Activated naive CD4-positive, alpha-beta T cell (primary cell): ENCODE results near the gene POU2F3.

Experiments
- DNase-seq, 4 experiments: peaks; one replicate each; lab custom pipeline; 2025; lab: John Stamatoyannopoulos, UW

Gene POU2F3

GRCh38 chr11:120339394-120339890 lies 99.5 kb downstream of the POU2F3 start:
- no peak for DNase-seq

- DNase-seq = no peak
Observed at GRCh38 chr11:120340529-120340928, 100.6 kb downstream of the POU2F3 start.

DNA sequence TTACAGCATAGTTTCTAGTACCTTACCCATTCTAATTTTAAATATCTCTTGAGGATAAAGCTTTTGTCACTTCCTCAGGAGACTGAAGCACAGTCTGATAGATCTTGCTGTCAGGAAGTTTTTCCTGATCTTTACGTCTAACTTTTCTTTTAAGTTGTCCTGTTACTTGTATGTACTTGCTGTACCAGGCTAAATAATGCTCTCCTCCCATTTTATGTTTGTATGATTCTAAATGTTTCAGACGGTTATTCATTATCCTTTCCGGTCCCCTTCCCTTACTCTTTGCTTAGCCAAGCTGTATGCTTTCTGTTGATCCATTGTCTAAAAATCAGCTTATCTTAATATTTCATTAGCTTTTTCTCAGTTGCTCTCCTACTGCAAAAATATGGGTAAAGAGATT lies 102.3 kb downstream of the POU2F3 start:
- no peak for DNase-seq

GRCh38 chr11:120342678-120343077 lies 102.7 kb downstream of the POU2F3 start:
- no peak for DNase-seq

DNA sequence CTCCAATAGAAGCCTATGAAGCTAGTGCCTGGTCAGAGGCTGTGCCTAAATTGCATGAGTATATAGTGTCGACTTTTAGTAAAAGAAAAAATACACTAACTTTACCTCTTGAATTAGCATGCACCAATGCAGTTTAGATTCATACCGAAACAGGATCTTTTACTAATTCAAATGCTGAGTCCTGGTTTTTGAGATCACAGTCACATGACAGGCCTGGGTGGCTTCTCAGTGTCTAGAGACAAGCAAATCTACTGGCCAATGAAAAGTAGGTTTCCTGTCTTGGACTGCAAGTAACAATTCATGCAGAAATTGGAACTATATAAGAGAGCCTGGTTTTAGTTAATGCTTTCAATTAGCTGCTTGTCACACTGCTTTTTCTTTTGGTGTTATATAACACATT lies 103.5 kb downstream of the POU2F3 start:
- DNase-seq = no peak

- DNase-seq = no peak
Observed at GRCh38 chr11:120344302-120345004, 104.5 kb downstream of the POU2F3 start.

DNA sequence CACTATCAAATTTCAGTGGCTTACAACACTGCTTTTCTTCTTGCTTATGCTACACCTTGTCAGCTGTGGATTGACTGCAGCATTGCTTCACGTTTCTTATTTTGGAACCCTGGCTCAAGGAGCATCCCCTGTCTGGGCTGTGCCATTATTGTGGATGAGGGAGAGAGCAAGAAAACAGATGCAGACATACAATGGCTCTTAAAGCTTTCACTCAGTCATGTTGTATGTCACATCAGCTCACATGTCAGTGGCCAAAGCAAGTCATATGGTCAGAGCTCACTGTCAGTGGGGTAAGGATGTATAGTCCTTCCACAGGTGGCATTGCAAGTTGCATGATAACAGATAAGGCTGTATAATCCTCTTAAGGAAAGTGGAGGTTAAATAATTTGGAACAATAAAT lies 106.3 kb downstream of the POU2F3 start:
- no peak for DNase-seq

DNA sequence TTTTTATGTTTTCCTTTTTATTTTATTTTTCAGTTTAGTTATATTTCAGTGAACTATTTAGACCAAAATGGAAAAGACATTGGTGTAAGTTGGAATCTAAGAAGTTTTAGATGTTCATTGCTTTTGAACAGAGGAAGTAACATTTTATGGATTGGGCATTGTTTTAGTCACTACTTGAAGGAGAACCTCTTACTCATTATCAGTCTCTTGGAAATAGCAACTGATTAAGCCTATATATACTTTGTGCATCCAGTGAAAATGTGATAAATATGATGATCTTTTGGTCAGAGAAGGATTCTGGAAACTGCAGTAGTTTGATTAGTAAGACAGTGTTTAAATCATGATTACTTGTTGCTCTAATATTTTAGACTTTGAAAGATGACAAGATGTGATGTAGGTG lies 110.7 kb downstream of the POU2F3 start:
- no peak for DNase-seq

DNA sequence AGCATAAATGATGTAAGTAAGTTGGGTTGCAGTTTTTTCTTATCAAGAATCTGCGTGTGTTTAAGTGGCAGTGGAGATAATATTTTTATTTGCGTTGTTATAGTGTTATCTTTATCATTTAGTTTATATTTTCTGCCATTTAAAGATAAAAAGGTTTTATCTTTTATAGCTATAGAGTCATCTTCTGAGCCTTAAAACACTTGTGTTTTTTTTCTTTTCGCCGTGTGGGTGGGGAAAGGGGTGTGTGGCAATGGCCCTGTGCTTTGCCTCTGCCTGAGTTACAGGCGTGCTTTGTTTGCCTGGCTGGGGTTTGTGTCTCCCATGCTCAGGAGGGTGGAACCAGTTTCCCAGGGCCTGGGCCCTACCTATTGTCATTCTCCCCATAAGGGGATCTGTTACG lies 112.5 kb downstream of the POU2F3 start:
- no peak for DNase-seq

- DNase-seq = no peak
Observed at GRCh38 chr11:120354068-120354467, 114.1 kb downstream of the POU2F3 start.

DNA sequence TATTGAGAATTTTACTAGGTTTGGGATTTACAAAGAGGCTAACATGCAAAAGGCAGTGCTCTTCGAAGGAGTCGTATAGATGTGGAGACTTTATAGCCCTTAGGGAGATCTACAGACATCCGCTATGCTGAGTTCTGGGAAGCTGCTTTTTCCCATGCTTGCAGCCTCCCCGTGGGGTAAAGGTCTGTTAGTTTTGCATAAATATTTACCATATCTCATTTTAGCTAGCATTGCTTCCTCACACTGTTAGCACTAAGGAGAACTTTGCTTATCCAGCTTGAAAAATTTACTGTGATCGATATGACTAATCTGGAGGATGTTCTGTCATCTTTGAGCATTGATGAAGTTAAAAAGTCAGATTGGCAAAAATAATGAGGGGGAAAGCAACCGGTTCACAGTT lies 114.8 kb downstream of the POU2F3 start:
- no peak for DNase-seq

DNA sequence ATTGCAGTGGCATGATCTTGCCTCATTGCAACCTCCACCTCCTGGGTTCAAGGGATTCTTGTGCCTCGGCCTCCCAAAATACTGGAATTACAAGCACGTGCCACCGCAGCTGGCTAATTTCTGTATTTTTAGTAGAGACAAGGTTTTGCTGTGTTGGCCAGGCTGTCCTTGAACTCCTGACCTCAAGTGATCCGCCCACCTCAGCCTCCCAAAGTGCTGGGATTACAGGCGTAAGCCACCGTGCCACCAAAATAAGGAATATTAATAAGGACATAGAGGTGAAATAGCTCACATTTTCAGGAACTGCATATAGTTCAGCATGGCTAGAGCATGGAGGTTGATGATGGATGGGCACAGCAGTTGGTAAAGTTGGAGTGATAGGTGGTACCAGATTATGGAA lies 117.7 kb downstream of the POU2F3 start:
- no peak for DNase-seq

DNA sequence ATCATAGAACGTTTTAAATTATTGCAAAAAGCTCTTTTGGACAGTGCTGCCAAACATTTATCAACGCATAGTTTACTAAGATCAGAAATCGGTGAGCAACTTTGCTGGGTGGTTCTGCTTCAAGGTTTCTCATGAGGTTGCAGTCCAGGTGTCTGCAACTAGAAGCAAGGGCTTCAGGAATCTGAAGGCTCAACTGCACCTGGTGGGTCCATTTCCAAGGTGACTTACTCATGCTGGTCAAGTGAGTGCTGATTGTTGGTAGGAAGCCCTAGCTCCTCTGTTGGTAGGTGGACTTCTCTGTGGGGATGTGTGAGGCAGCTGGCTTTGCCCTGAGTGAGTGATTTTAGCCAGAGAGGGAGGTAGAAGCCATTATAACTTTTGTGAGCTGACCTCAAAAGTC lies 118.8 kb downstream of the POU2F3 start:
- DNase-seq = no peak

- no peak for DNase-seq
Observed at GRCh38 chr11:120363436-120363835, 123.5 kb downstream of the POU2F3 start.

- no peak for DNase-seq
Observed at GRCh38 chr11:120365512-120365911, 125.6 kb downstream of the POU2F3 start.
